H1 (cell line): Measurements from ENCODE around the gene ARMC9. TPM values are rescaled to one million over a fixed set of nuclear protein-coding genes. Genes with fewer than 3 reads are reported as not detected.

ENCODE experiments used
- E2F6 ChIP-seq: IDR thresholded peaks from 2 replicates; pipeline ENCODE4 v1.6.1; 2012; ENCODE audit warnings: inconsistent platforms
- SIRT6 ChIP-seq: IDR thresholded peaks from one replicate; pipeline ENCODE4 v1.7.1; 2012; ENCODE audit warnings: low read length, inconsistent platforms
- TBP ChIP-seq: IDR thresholded peaks from 2 replicates; pipeline ENCODE4 v1.6.1; 2011; ENCODE audit warnings: low read depth, low read length, improper control_type of control experiment
- polyA plus RNA-seq, 7 experiments: library from polyadenylated mRNA; depleted of rRNA in 3 of 7; stranded (reverse) in 5 of 7; unstranded in 2 of 7; fragments of >200 nt in 5 of 7; fragments of 200-250 nt in 2 of 7; gene quantifications; 1 replicate in 5 of 7; 2 replicates in 1 of 7; 4 replicates in 1 of 7; pipeline versions ENCODE4 v1.2.1 to v1.2.3, GENCODE V29; 2011 to 2013; ENCODE audit warnings: missing spikeins in 2 of 7, mixed read lengths in 2 of 7
- total RNA-seq: library from RNA; stranded (reverse); fragmentation: NEBNext Ultra II Directional; extraction: Animal tissue kit (Norgen Biotek cat#: 25700); gene quantifications from 2 replicates; pipeline ENCODE4 v1.2.1, GENCODE V29; 2021

The ARMC9 gene
- total and polyA plus RNA-seq, 2 of the 8 experiments (the other 6 are each of a cell fraction or from before 2014, with no cell fraction given), result 23.2 to 36.1 TPM

GRCh38 chr2:231382116-231382515, 183.7 kb downstream of the ARMC9 start (continued):
- TF ChIP-seq SIRT6, result no peak
- TF ChIP-seq E2F6, result no peak
- no peak for TF ChIP-seq TBP
